Measurements from ENCODE around the gene PRKAG2.

Gene PRKAG2

GRCh38 chr7:151631953-151632749 lies 244.8 kb downstream of the PRKAG2 start:
- no peak for TF ChIP-seq CTCF (IDR thresholded peaks at IDR 0.05; ENCODE audit: insufficient read depth, low read depth, low read length, missing control alignments)
- DNase-seq (ENCODE audit: low read depth) = peak; percentile 74
- H3K4me3 ChIP-seq (ENCODE audit: low read length) = peak overlapping the region; percentile 70

GRCh38 chr7:151631570-151631952 lies 245.4 kb downstream of the PRKAG2 start:
- peak; percentile 2 for TF ChIP-seq CTCF (IDR thresholded peaks at IDR 0.05; ENCODE audit: insufficient read depth, low read depth, low read length, missing control alignments)
- DNase-seq (ENCODE audit: low read depth) = peak; percentile 54
- peak overlapping the region; percentile 70 for H3K4me3 ChIP-seq (ENCODE audit: low read length)

GRCh38 chr7:151630851-151631569 lies 245.9 kb downstream of the PRKAG2 start:
- DNase-seq (ENCODE audit: low read depth) = peak; percentile 17
- peak overlapping the region; percentile 70 for H3K4me3 ChIP-seq (ENCODE audit: low read length)
- TF ChIP-seq CTCF (IDR thresholded peaks at IDR 0.05; ENCODE audit: insufficient read depth, low read depth, low read length, missing control alignments) = no peak

GRCh38 chr7:151630358-151630757 lies 246.6 kb downstream of the PRKAG2 start:
- no peak for TF ChIP-seq CTCF (IDR thresholded peaks at IDR 0.05; ENCODE audit: insufficient read depth, low read depth, low read length, missing control alignments)
- H3K4me3 ChIP-seq (ENCODE audit: low read length) = peak overlapping the region; percentile 70

GRCh38 chr7:151629713-151630272 lies 247.1 kb downstream of the PRKAG2 start:
- H3K4me3 ChIP-seq (ENCODE audit: low read length) = no peak overlapping the region
- TF ChIP-seq CTCF (IDR thresholded peaks at IDR 0.05; ENCODE audit: insufficient read depth, low read depth, low read length, missing control alignments) = no peak
- DNase-seq (ENCODE audit: low read depth) = no peak

More at GRCh38 chr7:151630358-151630757, 246.6 kb downstream of the PRKAG2 start:
- DNase-seq (ENCODE audit: low read depth) = no peak

GRCh38 chr7:151628846-151629604 lies 247.9 kb downstream of the PRKAG2 start:
- DNase-seq (ENCODE audit: low read depth) = no peak
- no peak for TF ChIP-seq CTCF (IDR thresholded peaks at IDR 0.05; ENCODE audit: insufficient read depth, low read depth, low read length, missing control alignments)
- no peak overlapping the region for H3K4me3 ChIP-seq (ENCODE audit: low read length)
